ENCODE data around the gene ISLR. TPM values are rescaled to one million over a fixed set of nuclear protein-coding genes. Genes with fewer than 3 reads are reported as not detected.

Gene ISLR
- total and polyA plus RNA-seq, 9 of the 15 experiments (the other 6 are each of a cell fraction or from before 2014, with no cell fraction given), result not detected

GRCh38 chr15:74202452-74203401 lies 29.2 kb downstream of the ISLR start, which contains the start of gene STRA6 (continued):
- TF ChIP-seq, protein P1, sequence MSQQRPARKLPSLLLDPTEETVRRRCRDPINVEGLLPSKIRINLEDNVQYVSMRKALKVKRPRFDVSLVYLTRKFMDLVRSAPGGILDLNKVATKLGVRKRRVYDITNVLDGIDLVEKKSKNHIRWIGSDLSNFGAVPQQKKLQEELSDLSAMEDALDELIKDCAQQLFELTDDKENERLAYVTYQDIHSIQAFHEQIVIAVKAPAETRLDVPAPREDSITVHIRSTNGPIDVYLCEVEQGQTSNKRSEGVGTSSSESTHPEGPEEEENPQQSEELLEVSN (IDR thresholded peaks at IDR 0.05; ENCODE audit: borderline replicate concordance in 1 of 2, extremely low read depth in 1 of 2, insufficient read depth in 1 of 2, insufficient read length in 1 of 2, low read depth in 1 of 2, low read length in 1 of 2, poor library complexity in 1 of 2, severe bottlenecking in 1 of 2), result peak in 1 of 2 experiments; percentile 53
- TF ChIP-seq SREBF2 (CRISPR knock-in tag; IDR thresholded peaks at IDR 0.05) (no peak), LCOR (CRISPR knock-in tag; IDR thresholded peaks at IDR 0.05) (no peak), TAF15 (IDR thresholded peaks at IDR 0.05; ENCODE audit: low read depth, low read length) (no peak), NFIC (IDR thresholded peaks at IDR 0.05) (no peak), PCBP1 (IDR thresholded peaks at IDR 0.05; ENCODE audit: low read depth, low read length, poor library complexity, severe bottlenecking) (no peak), U2AF2 (optimal IDR thresholded peaks at IDR 0.05; ENCODE audit: low read depth, low read length) (no peak), POLR2A (conservative IDR thresholded peaks at IDR 0.05) (no peak), CSDE1 (IDR thresholded peaks at IDR 0.05) (no peak), SRSF3 (IDR thresholded peaks at IDR 0.05; ENCODE audit: insufficient read depth, low read length) (no peak), MED1 (CRISPR knock-in tag; IDR thresholded peaks at IDR 0.05; ENCODE audit: borderline replicate concordance) (no peak), TFAP4 (CRISPR knock-in tag; IDR thresholded peaks at IDR 0.05; ENCODE audit: borderline replicate concordance) (peak; percentile 71; the same call in 1 of the 2 replicates), FOXJ3 (CRISPR knock-in tag; IDR thresholded peaks at IDR 0.05) (no peak)
